ENCODE measurements around the gene STAG1. TPM values are rescaled to one million over a fixed set of nuclear protein-coding genes. Genes with fewer than 3 reads are reported as not detected.

STAG1 gene
- total RNA-seq, 4 donors from 2014 or later: 48.6 to 71.2 (median 58.2) TPM

DNA sequence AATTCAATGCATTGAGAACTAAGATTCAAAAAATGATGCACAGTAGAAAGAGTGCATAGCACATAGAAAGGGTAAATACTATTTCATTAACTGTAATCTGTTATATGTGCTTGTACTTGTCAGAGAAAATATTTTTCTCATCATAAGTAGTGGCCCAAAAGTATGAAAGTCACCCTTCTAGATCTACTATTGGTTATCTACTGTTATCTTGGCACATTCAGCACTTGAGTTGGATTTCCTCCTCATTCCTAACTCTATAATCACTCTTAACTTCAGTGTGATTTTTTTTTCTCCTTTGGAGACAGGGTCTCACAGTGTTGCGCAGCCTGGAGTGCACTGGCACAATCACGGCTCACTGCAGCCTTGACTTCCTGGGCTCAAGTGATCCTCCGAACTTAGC, 307.6 kb downstream of the STAG1 start:
- Histone ChIP-seq H3K9me3 (no peaks in the 10 kb centered on the region), H3K27ac (no peak overlapping the region), H3K4me3 (no peak overlapping the region), H3K4me1 (no peaks in the 10 kb centered on the region), H3K36me3 (peaks cover 0 to 45% (median 10%) of the 10 kb centered on the region in 3 donors), H3K27me3 (no peaks in the 10 kb centered on the region)
- no peak for DNase-seq (ENCODE audit: low spot score in 2 of 2)
- 93 to 97% methylated on average over 3 of the region's 3 CpGs for WGBS, 2 donors
- TF ChIP-seq POLR2A (IDR thresholded peaks at IDR 0.05) (no peak), EP300 (IDR thresholded peaks at IDR 0.05) (no peak)
- TF ChIP-seq, protein P1, sequence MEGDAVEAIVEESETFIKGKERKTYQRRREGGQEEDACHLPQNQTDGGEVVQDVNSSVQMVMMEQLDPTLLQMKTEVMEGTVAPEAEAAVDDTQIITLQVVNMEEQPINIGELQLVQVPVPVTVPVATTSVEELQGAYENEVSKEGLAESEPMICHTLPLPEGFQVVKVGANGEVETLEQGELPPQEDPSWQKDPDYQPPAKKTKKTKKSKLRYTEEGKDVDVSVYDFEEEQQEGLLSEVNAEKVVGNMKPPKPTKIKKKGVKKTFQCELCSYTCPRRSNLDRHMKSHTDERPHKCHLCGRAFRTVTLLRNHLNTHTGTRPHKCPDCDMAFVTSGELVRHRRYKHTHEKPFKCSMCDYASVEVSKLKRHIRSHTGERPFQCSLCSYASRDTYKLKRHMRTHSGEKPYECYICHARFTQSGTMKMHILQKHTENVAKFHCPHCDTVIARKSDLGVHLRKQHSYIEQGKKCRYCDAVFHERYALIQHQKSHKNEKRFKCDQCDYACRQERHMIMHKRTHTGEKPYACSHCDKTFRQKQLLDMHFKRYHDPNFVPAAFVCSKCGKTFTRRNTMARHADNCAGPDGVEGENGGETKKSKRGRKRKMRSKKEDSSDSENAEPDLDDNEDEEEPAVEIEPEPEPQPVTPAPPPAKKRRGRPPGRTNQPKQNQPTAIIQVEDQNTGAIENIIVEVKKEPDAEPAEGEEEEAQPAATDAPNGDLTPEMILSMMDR (IDR thresholded peaks at IDR 0.05): no peak

DNA sequence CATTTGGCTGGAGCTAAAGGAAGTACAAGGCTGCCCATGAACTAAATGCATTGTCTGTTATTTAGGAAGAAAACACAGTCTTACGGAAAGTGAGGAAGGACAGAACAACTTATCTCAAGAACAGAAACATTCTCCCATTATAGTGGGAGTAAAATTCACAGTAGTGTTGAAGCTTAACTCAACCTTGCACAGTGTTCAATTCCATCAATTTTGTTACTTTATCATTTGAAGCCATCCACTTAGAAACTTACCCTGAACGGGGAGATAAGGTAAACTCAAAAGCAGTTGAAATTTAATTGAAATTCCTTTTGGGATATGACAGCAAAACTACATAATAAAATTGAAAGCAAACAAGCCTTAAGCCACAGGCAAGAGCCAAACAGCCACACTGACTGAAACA, 315.1 kb downstream of the STAG1 start:
- WGBS, 2 donors: 49 to 68% methylated on average over 2 of the region's 2 CpGs
- Histone ChIP-seq H3K4me1 (peaks cover 0 to 12% (median 0%) of the 10 kb centered on the region in 4 donors), H3K27ac (peak overlapping the region in 1 of 4 donors; percentile 15), H3K36me3 (peaks cover 0 to 30% (median 3%) of the 10 kb centered on the region in 3 donors), H3K27me3 (no peaks in the 10 kb centered on the region), H3K4me3 (no peak overlapping the region), H3K9me3 (no peaks in the 10 kb centered on the region)
- TF ChIP-seq, protein P1 (IDR thresholded peaks at IDR 0.05): no peak
- TF ChIP-seq POLR2A (IDR thresholded peaks at IDR 0.05) (no peak), EP300 (IDR thresholded peaks at IDR 0.05) (no peak)
- DNase-seq (ENCODE audit: low spot score in 2 of 2): no peak

DNA sequence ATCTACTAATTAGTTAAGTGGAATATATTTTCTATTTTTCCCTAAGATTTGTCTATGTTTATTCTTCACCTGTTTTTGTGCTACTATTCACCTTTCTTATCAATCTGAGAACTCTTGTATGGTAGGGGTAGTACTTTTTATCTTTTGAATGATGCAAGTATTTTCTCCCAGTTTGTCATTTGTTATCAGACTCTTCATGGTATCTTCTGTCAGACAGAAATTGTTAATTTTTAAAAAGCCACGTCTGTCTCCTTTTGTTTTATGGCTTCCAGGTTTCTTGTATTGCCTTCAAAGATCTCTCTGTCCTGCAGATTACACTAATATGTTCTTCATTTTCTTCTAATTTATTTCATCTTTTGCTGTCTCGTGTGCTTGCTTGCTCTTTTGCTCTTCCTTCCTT, 317.7 kb downstream of the STAG1 start:
- DNase-seq (ENCODE audit: low spot score in 2 of 2): no peak
- TF ChIP-seq, protein P1 (IDR thresholded peaks at IDR 0.05): no peak
- TF ChIP-seq EP300 (IDR thresholded peaks at IDR 0.05) (no peak), POLR2A (IDR thresholded peaks at IDR 0.05) (no peak)
- WGBS, 2 donors: 61 to 69% methylated on average over 2 of the region's 2 CpGs
- Histone ChIP-seq H3K4me1 (peaks cover 0 to 12% (median 0%) of the 10 kb centered on the region in 4 donors), H3K27me3 (no peaks in the 10 kb centered on the region), H3K27ac (no peak overlapping the region), H3K9me3 (no peaks in the 10 kb centered on the region), H3K4me3 (no peak overlapping the region), H3K36me3 (peaks cover 0 to 25% (median 0%) of the 10 kb centered on the region in 3 donors)

DNA sequence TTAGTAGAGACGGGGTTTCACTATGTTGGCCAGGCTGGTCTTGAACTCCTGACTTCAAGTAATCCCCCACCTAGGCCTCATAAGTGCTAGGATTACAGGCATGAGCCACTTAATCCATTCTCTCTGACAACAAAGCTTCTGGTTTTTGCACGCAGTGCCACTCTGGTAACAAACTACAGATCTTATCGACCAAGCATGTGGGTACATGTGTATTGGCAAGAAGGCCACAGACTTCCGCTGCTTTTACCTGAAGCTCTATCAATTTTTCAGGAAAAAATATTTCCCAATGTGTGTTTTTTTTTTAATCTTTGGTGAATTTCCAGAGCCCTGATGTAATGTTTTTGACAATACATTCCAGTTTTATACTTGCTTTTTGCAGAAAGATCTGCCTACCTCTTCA, 319.5 kb downstream of the STAG1 start:
- 94 to 96% methylated on average over 4 of the region's 4 CpGs for WGBS, 2 donors
- Histone ChIP-seq H3K4me1 (peaks cover 0 to 9% (median 0%) of the 10 kb centered on the region in 4 donors), H3K27ac (no peak overlapping the region), H3K27me3 (no peaks in the 10 kb centered on the region), H3K4me3 (no peak overlapping the region), H3K9me3 (no peaks in the 10 kb centered on the region), H3K36me3 (peaks cover 0 to 41% (median 0%) of the 10 kb centered on the region in 3 donors)
- TF ChIP-seq POLR2A (IDR thresholded peaks at IDR 0.05) (no peak), EP300 (IDR thresholded peaks at IDR 0.05) (no peak)
- TF ChIP-seq, protein P1 (IDR thresholded peaks at IDR 0.05): no peak
- DNase-seq (ENCODE audit: low spot score in 2 of 2): no peak

DNA sequence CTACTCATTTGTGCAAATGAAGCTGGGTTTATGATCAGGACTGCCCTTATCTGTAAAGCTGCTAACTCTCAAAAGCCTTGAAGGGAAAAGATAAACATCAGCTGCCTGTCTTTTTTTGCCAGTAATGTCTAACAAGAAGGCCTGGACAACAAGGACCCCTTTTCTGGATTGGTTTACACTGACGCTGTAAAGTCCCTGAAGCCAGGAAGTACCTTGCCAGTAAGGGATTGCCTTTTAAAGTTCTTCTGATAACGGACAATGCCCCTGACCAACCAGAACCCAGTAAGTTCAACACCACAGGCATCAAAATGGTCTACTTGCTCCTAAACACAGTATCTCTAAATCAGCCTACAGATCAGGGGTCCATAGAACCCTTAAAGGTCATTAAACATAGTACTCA, 324.0 kb downstream of the STAG1 start:
- no peaks in the 10 kb centered on the region for H3K27me3 ChIP-seq
- no peak overlapping the region for H3K4me3 ChIP-seq
- no peak for TF ChIP-seq EP300 (IDR thresholded peaks at IDR 0.05)
- no peak for TF ChIP-seq POLR2A (IDR thresholded peaks at IDR 0.05)
- TF ChIP-seq, protein P1 (IDR thresholded peaks at IDR 0.05): no peak
- no peak for DNase-seq (ENCODE audit: low spot score in 2 of 2)
- 94 to 95% methylated on average over 2 of the region's 2 CpGs for WGBS, 2 donors
- no peaks in the 10 kb centered on the region for H3K9me3 ChIP-seq
- no peak overlapping the region for H3K27ac ChIP-seq
- no peaks in the 10 kb centered on the region for H3K4me1 ChIP-seq
- peaks cover 0 to 58% (median 0%) of the 10 kb centered on the region in 3 donors for H3K36me3 ChIP-seq

Data from tibial nerve (tissue), 4 donors.